K562 (cell line): ENCODE results near the gene DAPL1. TPM values are rescaled to one million over a fixed set of nuclear protein-coding genes. Genes with fewer than 3 reads are reported as not detected.

Source experiments
- ATAC-seq: fragments of 200-7000 bp; cut with Tn5 transposase; 3 replicates; pipeline ENCODE4 v1.9.1; 2020; ENCODE audit warnings: moderate library complexity
- BruUV-seq: library from RNA; stranded (reverse); fragments of 400-500 nt; replicated peaks from 2 replicates; lab custom pipeline; 2021; lab: Mats Ljungman, UMichigan
- CTCF ChIA-PET: fragments of 300-600 bp; formaldehyde crosslinking; extraction: SDS; loops from one replicate; lab custom pipeline; 2021; ENCODE audit warnings: low intra/inter-chr PET ratio; lab: Yijun Ruan, JAX
- POLR2A ChIA-PET: fragments of 300-600, 350-650 bp; sonication (Branson Sonifier 250); formaldehyde crosslinking; extraction: SDS; loops from one replicate; lab custom pipeline; 2021; ENCODE audit warnings: antibody characterized with exemption, inconsistent platforms; lab: Yijun Ruan, JAX
- DNase-seq, 4 experiments: peaks; one replicate each; pipeline versions ENCODE4 v3.0.0 to v3.0.0-alpha.2; 2011 to 2018; ENCODE audit warnings: low spot score in 3 of 4, mixed read lengths in 3 of 4; ENCODE audit errors: extremely low read depth in 1 of 4
- FAIRE-seq: peaks from 2 replicates; lab custom pipeline; 2011; peaks lifted over from hg19 to GRCh38; lab: Jason Lieb, UNC
- H2AFZ ChIP-seq: 2 replicates; pipeline ENCODE4 v1.6.0; 2011; ENCODE audit warnings: low read depth, low read length, control low read depth, inconsistent platforms
- H3K27ac ChIP-seq: fragments of 200-600 bp; 3 replicates; pipeline ENCODE4 v1.8.0; 2011; ENCODE audit warnings: low read depth, mild to moderate bottlenecking, control low read depth, inconsistent platforms, low read length, moderate library complexity, mixed read lengths; ENCODE audit errors: extremely low read depth
- H3K27me3 ChIP-seq, 2 experiments: fragments of 300-600 bp in 1 of 2; 2 replicates in 1 of 2; 3 replicates in 1 of 2; pipeline versions ENCODE4 v1.6.0 to v1.8.0; 2011; ENCODE audit warnings: inconsistent platforms in 2 of 2, low read length in 2 of 2, mild to moderate bottlenecking in 1 of 2, mixed read lengths in 1 of 2, moderate library complexity in 1 of 2; ENCODE audit not compliant: control insufficient read depth in 2 of 2, insufficient read depth in 2 of 2
- H3K36me3 ChIP-seq: fragments of 300-600 bp; 3 replicates; pipeline ENCODE4 v1.8.0; 2011; ENCODE audit warnings: mild to moderate bottlenecking, low read length, inconsistent platforms; ENCODE audit not compliant: control insufficient read depth, insufficient read depth
- H3K4me1 ChIP-seq, 2 experiments: fragments of 200-600 bp in 1 of 2; replicated peaks in 1 of 2; 2 replicates in 1 of 2; 3 replicates in 1 of 2; pipeline versions ENCODE4 v1.5.1 to v1.8.0; 2011; ENCODE audit warnings: inconsistent platforms in 2 of 2, low read length in 2 of 2, mild to moderate bottlenecking in 1 of 2, mixed read lengths in 1 of 2, moderate library complexity in 1 of 2; ENCODE audit not compliant: control insufficient read depth in 2 of 2, insufficient read depth in 2 of 2
- H3K4me2 ChIP-seq: 2 replicates; pipeline ENCODE4 v1.6.1; 2011; ENCODE audit warnings: low read length, control low read depth, inconsistent platforms, mixed read lengths; ENCODE audit not compliant: insufficient read depth
- H3K4me3 ChIP-seq: fragments of 200-600 bp; sonication (generic), shearing (Covaris generic); 2 replicates; pipeline ENCODE4 v1.5.1; 2016; ENCODE audit warnings: control low read depth, inconsistent platforms
- H3K79me2 ChIP-seq: fragments of 200-600 bp; 3 replicates; pipeline ENCODE4 v1.8.0; 2011; ENCODE audit warnings: low read length, inconsistent platforms; ENCODE audit not compliant: control insufficient read depth, insufficient read depth
- H3K9ac ChIP-seq, 2 experiments: 2 replicates each; pipeline versions ENCODE4 v1.6.0 to v1.6.1; 2011; ENCODE audit warnings: low read depth in 2 of 2, low read length in 2 of 2, control low read depth in 1 of 2, inconsistent platforms in 1 of 2, mild to moderate bottlenecking in 1 of 2, mixed read lengths in 1 of 2; ENCODE audit not compliant: insufficient read depth in 1 of 2
- H3K9me1 ChIP-seq: one replicate; pipeline ENCODE4 v1.6.0; 2011; ENCODE audit warnings: inconsistent platforms, mild to moderate bottlenecking, low read length, moderate library complexity; ENCODE audit not compliant: control insufficient read depth, insufficient read depth
- H3K9me3 ChIP-seq: replicated peaks from 2 replicates; pipeline ENCODE4 v1.5.1; 2011; ENCODE audit warnings: low read depth, low read length, inconsistent platforms; ENCODE audit not compliant: control insufficient read depth, insufficient read depth
- H4K20me1 ChIP-seq: replicated peaks from 2 replicates; pipeline ENCODE4 v1.6.1; 2011; ENCODE audit warnings: low read length, inconsistent platforms, mixed read lengths; ENCODE audit not compliant: control insufficient read depth, insufficient read depth
- BRD4 ChIP-seq: fragments of 200-600 bp; sonication (generic); IDR thresholded peaks from 2 replicates; pipeline ENCODE4 v1.6.1; 2017; ENCODE audit warnings: inconsistent platforms
- CHD1 ChIP-seq: fragments of 200-600 bp; sonication (generic); IDR thresholded peaks from one replicate; pipeline ENCODE4 v1.6.1; 2012; ENCODE audit warnings: mild to moderate bottlenecking, moderate library complexity, low read length, inconsistent platforms
- DACH1 ChIP-seq: fragments of 450-650 bp; IDR thresholded peaks from 2 replicates; pipeline ENCODE4 v1.6.1; 2018; ENCODE audit not compliant: partially characterized antibody
- GATAD2A ChIP-seq: fragments of 450-650 bp; IDR thresholded peaks from 2 replicates; pipeline ENCODE4 v1.6.1; 2017
- KAT8 ChIP-seq: fragments of 450-650 bp; IDR thresholded peaks from 2 replicates; pipeline ENCODE4 v1.6.1; 2016; ENCODE audit warnings: low read depth, mild to moderate bottlenecking
- KHSRP ChIP-seq: fragments of 450-650 bp; IDR thresholded peaks from 2 replicates; pipeline ENCODE4 v1.6.1; 2017
- KLF16 ChIP-seq: IDR thresholded peaks from 2 replicates; pipeline ENCODE4 v1.6.1; 2016; ENCODE audit warnings: antibody characterized with exemption
- POLR2AphosphoS2 ChIP-seq: IDR thresholded peaks from 2 replicates; pipeline ENCODE4 v1.6.1; 2012; ENCODE audit warnings: low read length, improper control_type of control experiment
- SAP30 ChIP-seq: fragments of 200-600 bp; sonication (generic); IDR thresholded peaks from 2 replicates; pipeline ENCODE4 v1.6.1; 2012; ENCODE audit warnings: borderline replicate concordance, low read depth, mild to moderate bottlenecking, moderate library complexity, low read length, control low read depth, inconsistent platforms; ENCODE audit not compliant: insufficient read depth, poor library complexity, severe bottlenecking
- STAG1 ChIP-seq: sonication (generic); formaldehyde crosslinking; IDR thresholded peaks from 2 replicates; pipeline ENCODE4 v1.5.0; 2020; ENCODE audit warnings: missing genetic modification reagents, borderline replicate concordance
- ZNF197 ChIP-seq: fragments of 200-800 bp; sonication (Bioruptor generic); IDR thresholded peaks from 2 replicates; pipeline ENCODE4 v1.6.1; 2016; ENCODE audit warnings: low read depth, missing genetic modification characterization, missing compliant biosample characterization
- ZNF668 ChIP-seq: fragments of 250-450 bp; sonication (Bioruptor Pico); IDR thresholded peaks from 2 replicates; pipeline ENCODE4 v1.8.0; 2022; ENCODE audit warnings: mild to moderate bottlenecking, inconsistent platforms
- WGBS: fragments of 100-300 bp; shearing (Covaris generic); methylation state at CpG from one replicate; pipeline ENCODE4 v1.1.6; 2016; ENCODE audit warnings: low coverage, mixed read lengths; ENCODE audit not compliant: insufficient coverage; ENCODE audit errors: missing lambda C conversion rate; 5-methylcytosine and 5-hydroxymethylcytosine counted together
- in situ Hi-C: fragments of 300-500 bp; cut with MboI; formaldehyde crosslinking; loops from 4 replicates; pipeline ENCODE4 v1.15.0; 2018; ENCODE audit warnings: inconsistent platforms, mixed read lengths
- intact Hi-C: fragments of 100-400 bp; cut with micrococcal nuclease; formaldehyde crosslinking; loops from 2 replicates; pipeline ENCODE4 v1.14.2; 2022
- polyA plus RNA-seq, 8 experiments: library from polyadenylated mRNA; depleted of rRNA in 4 of 8; stranded (reverse) in 5 of 8; unstranded in 3 of 8; fragments of >200 nt; fragmentation: Nextera tagmentation in 2 of 8; fragmentation: Illumina TruSeq in 1 of 8; extraction: Ambion mirVana in 2 of 8; extraction: Trizol in 1 of 8; gene quantifications; 2 replicates each; pipeline versions ENCODE4 v1.2.1 to v1.2.3, GENCODE V29; 2011 to 2014; ENCODE audit warnings: inconsistent platforms in 1 of 8, missing spikeins in 1 of 8
- total RNA-seq, 7 experiments: library from RNA; depleted of rRNA in 6 of 7; stranded (reverse); fragments of >200 nt in 6 of 7; fragmentation: Illumina TruSeq in 2 of 7; extraction: Trizol in 2 of 7; gene quantifications; 2 replicates each; pipeline versions ENCODE4 v1.2.1 to v1.2.3, GENCODE V29; 2011 to 2021; ENCODE audit warnings: low replicate concordance in 1 of 7
- TF ChIP-seq, protein P1 (sequence below): sonication (generic); formaldehyde crosslinking; IDR thresholded peaks from 2 replicates; pipeline ENCODE4 v1.8.0; 2023; ENCODE audit warnings: missing genetic modification reagents, mild to moderate bottlenecking, borderline replicate concordance
- TF ChIP-seq, protein P2 (sequence below): IDR thresholded peaks from 2 replicates; pipeline ENCODE4 v1.6.1; 2011; ENCODE audit not compliant: insufficient read length; ENCODE audit errors: extremely low read depth

The DAPL1 gene
- total and polyA plus RNA-seq, 9 of the 15 experiments (the other 6 are each of a cell fraction or from before 2014, with no cell fraction given), result not detected

DNA sequence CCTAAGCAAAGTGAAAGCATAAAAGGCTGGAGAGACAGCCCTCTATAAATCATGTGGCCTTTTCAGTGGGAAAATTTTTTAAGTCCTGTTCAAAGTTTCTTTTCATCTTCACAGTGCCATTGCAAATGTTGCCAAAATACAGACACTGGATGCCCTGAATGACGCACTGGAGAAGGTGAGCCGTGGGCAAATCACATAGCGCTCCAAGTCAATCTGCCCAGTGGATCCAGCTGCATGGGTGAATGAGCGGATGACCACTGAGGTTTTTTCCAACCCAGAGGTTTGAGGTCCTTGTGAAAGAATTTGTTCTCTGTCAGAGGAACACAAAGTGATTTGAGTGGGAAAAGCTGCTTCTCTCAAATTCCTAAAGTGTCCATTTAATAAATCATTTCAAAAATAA lies 11.8 kb downstream of the DAPL1 start (continued):
- no peak for TF ChIP-seq SAP30

- ATAC-seq, result no peak; the same call in 2 of the 3 replicates
- POLR2A ChIA-PET, result interaction anchor here (1.2 kb wide), 1 partner anchor 9 kb away, joined by 5 read pairs; no protein-coding TSS in a partner anchor
- TF ChIP-seq STAG1 (CRISPR knock-in tag) (no peak), KLF16 (no peak), POLR2AphosphoS2 (no peak), BRD4 (no peak), CHD1 (no peak), ZNF668 (no peak), DACH1 (no peak), KHSRP (no peak), GATAD2A (no peak), KAT8 (no peak), ZNF197 (CRISPR knock-in tag) (no peak)
- TF ChIP-seq, protein P1, sequence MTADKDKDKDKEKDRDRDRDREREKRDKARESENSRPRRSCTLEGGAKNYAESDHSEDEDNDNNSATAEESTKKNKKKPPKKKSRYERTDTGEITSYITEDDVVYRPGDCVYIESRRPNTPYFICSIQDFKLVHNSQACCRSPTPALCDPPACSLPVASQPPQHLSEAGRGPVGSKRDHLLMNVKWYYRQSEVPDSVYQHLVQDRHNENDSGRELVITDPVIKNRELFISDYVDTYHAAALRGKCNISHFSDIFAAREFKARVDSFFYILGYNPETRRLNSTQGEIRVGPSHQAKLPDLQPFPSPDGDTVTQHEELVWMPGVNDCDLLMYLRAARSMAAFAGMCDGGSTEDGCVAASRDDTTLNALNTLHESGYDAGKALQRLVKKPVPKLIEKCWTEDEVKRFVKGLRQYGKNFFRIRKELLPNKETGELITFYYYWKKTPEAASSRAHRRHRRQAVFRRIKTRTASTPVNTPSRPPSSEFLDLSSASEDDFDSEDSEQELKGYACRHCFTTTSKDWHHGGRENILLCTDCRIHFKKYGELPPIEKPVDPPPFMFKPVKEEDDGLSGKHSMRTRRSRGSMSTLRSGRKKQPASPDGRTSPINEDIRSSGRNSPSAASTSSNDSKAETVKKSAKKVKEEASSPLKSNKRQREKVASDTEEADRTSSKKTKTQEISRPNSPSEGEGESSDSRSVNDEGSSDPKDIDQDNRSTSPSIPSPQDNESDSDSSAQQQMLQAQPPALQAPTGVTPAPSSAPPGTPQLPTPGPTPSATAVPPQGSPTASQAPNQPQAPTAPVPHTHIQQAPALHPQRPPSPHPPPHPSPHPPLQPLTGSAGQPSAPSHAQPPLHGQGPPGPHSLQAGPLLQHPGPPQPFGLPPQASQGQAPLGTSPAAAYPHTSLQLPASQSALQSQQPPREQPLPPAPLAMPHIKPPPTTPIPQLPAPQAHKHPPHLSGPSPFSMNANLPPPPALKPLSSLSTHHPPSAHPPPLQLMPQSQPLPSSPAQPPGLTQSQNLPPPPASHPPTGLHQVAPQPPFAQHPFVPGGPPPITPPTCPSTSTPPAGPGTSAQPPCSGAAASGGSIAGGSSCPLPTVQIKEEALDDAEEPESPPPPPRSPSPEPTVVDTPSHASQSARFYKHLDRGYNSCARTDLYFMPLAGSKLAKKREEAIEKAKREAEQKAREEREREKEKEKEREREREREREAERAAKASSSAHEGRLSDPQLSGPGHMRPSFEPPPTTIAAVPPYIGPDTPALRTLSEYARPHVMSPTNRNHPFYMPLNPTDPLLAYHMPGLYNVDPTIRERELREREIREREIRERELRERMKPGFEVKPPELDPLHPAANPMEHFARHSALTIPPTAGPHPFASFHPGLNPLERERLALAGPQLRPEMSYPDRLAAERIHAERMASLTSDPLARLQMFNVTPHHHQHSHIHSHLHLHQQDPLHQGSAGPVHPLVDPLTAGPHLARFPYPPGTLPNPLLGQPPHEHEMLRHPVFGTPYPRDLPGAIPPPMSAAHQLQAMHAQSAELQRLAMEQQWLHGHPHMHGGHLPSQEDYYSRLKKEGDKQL (CRISPR knock-in tag), result no peak
- TF ChIP-seq, protein P2, sequence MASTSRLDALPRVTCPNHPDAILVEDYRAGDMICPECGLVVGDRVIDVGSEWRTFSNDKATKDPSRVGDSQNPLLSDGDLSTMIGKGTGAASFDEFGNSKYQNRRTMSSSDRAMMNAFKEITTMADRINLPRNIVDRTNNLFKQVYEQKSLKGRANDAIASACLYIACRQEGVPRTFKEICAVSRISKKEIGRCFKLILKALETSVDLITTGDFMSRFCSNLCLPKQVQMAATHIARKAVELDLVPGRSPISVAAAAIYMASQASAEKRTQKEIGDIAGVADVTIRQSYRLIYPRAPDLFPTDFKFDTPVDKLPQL, result no peak
Measured at GRCh38 chr2:158808426-158808825, 13.3 kb downstream of the DAPL1 start.

More at GRCh38 chr2:158808426-158808825, 13.3 kb downstream of the DAPL1 start:
- Histone ChIP-seq H3K27me3 (peaks cover 0 to 2% of the 10 kb centered on the region in 2 experiments; a peak in 1 of 5 replicates), H3K4me2 (no peak overlapping the region), H3K9me3 (no peaks in the 10 kb centered on the region), H3K27ac (no peak overlapping the region), H3K4me3 (no peak overlapping the region), H4K20me1 (no peaks in the 10 kb centered on the region), H3K79me2 (no peaks in the 10 kb centered on the region), H3K9ac (no peak overlapping the region), H2AFZ (no peak overlapping the region), H3K4me1 (no peaks in the 10 kb centered on the region), H3K9me1 (no peaks in the 10 kb centered on the region), H3K36me3 (no peaks in the 10 kb centered on the region)
- no TSS peak for BruUV-seq
- no peak for DNase-seq
- WGBS, result 0% methylated on average over 3 of the region's 3 CpGs
- intact Hi-C loops (no loop called here), in situ Hi-C loops (no loop called here)
- FAIRE-seq, result no peak
- CTCF ChIA-PET, result no interaction called here
